GM12873 (cell line): ENCODE measurements around the gene CHDH.

ENCODE experiments used
- TF ChIP-seq, protein P1 (sequence below): IDR thresholded peaks from 2 replicates; pipeline ENCODE4 v1.5.1; 2012; ENCODE audit warnings: low read depth, mild to moderate bottlenecking, moderate library complexity, low read length, control low read depth; ENCODE audit not compliant: insufficient read depth; ENCODE audit errors: missing control alignments

Gene CHDH

DNA sequence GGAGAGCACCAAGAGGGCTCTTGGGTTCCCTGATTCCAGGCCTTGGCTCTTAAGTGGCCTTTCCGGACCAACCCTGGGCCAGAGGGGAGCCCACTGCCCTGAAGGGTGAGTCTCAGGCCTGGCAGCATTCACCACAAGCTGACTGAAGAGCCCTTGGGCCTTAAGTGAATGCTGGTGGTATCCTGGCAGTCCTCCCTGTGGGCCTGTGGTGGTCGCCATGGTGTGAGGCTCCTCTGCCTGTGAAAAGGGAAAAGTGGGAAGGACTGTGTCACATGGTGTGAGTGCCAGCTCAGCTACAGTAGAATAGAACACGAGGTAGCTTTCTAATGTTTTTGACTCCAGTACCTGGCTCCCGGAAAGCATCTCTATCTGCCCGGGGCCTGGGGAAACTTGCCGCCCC is 15.3 kb downstream of the CHDH start:
- TF ChIP-seq, protein P1, sequence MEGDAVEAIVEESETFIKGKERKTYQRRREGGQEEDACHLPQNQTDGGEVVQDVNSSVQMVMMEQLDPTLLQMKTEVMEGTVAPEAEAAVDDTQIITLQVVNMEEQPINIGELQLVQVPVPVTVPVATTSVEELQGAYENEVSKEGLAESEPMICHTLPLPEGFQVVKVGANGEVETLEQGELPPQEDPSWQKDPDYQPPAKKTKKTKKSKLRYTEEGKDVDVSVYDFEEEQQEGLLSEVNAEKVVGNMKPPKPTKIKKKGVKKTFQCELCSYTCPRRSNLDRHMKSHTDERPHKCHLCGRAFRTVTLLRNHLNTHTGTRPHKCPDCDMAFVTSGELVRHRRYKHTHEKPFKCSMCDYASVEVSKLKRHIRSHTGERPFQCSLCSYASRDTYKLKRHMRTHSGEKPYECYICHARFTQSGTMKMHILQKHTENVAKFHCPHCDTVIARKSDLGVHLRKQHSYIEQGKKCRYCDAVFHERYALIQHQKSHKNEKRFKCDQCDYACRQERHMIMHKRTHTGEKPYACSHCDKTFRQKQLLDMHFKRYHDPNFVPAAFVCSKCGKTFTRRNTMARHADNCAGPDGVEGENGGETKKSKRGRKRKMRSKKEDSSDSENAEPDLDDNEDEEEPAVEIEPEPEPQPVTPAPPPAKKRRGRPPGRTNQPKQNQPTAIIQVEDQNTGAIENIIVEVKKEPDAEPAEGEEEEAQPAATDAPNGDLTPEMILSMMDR, result no peak

GRCh38 chr3:53829605-53830004 is 16.6 kb downstream of the CHDH start:
- TF ChIP-seq, protein P1, result no peak

DNA sequence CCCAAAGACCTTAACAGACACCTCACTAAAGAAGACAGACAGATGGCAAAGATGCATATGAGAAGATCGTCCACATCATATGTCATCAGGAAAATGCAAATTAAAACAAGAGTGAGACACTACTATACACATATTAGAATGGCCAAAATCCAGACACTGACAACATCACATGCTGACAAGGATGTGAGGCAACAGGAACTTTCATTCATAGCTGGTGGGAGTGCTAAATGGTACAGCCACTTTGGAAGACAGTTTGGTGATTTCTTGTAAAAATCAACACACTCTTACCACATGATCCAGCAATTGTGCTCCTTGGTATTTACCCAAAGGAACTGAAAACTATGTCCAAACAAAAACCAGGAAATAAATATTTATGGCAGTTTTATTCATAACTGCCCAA is 17.6 kb downstream of the CHDH start:
- TF ChIP-seq, protein P1, result no peak

DNA sequence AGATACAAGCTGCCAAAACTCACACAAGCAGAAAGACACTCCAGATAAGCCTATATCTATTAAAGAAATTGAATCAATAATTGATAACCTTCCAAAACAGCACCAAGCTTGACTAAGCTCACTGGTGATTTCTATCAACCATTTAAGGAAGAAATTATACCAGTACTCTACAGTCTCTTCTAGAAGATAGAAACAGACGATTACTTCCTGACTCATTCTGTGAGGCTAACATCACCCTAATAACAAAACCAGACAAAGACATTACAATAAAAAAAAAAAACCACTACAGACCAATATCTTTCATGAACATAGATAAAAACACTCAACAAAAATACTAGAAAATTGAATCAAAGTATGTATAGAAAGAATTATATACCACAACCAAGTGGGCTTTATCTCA is 20.2 kb downstream of the CHDH start:
- TF ChIP-seq, protein P1, result no peak

- TF ChIP-seq, protein P1, result no peak
Observed at GRCh38 chr3:53824795-53825194, 21.4 kb downstream of the CHDH start.

GRCh38 chr3:53823956-53824657 is 22.1 kb downstream of the CHDH start:
- TF ChIP-seq, protein P1, result no peak

DNA sequence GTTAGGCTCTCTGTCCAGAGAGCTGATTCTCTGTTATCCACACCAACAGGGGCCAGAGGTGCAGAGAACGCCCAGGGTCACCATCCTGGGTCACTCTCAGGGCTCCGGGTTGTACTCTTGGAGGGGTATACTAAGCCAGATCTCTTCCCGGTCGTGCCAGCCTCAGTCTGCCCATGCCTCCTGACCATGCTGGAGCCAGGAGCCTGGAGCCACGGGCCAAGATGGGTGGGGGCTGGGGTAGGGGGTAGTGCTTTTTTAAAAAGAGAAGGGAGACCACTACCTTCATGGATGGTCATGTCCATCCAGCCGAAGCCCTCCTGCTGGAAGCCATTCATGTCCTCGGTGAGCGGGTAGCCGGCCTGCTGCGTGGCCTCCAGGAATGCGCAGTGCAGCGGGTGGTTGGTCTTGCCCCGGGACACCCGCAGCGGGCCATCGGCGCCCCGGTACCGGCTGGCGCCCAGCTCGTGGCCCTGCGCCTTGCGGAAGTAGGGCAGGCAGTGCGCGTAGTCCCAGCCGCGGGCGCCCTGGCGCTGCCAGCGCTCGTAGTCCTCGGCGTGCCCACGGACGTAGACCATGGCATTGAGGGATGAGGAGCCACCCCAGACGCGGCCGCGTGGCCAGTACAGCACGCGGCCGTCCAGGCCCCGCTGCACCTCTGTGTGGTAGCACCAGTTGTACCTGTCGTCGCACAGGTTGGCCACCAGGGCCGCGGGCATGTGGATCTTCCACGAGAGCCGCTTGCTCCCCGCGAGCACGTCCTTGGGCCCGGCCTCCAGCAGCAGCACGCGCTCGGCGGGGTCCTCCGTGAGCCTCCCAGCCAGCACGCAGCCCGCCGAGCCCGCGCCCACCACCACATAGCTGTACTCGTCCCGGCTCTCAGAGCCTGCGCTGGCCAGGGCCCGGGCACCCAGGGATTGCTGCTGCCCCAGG is 22.9 kb downstream of the CHDH start:
- TF ChIP-seq, protein P1, result no peak
